ENCODE results near the gene SPATA31A5. TPM values are rescaled to one million over a fixed set of nuclear protein-coding genes. Genes with fewer than 3 reads are reported as not detected.
A peak's percentile ranks its signal among the peaks of the same experiment; 100 is the strongest.
"Not testable (repeated sequence)": the region's sequence is repeated elsewhere in the genome, so short reads cannot be mapped to it uniquely, and the experiment has no call there.

Gene SPATA31A5
- total RNA-seq (not detected), total RNA-seq (0 reads per million in 2 donors)

DNA sequence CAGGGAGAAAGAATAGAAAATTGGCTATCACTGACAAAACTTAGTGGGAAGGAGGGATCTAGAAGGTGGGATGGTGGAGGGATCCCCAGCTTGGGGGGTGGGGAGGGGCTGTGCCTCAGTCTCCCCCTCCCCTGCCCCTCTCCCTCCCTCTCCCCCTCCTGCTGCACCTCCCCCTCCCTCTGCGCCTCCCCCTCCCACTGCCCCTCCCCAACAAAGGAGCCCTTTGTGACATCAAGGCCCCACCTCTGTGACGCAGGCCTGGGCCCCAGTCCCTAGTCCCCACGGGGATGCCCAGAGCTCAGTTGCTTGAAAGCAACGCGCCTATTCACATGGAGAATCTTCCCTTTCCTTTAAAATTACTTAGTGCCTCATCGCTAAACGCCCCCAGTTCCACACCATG, at the start of gene SPATA31A5:
SPATA31A5 (plus strand) TSS at position 301 of the 400 bp plus-strand sequence; CDS start at position 330, 29 bp downstream.
- H3K27me3 Mint-ChIP-seq; H3K4me3 Mint-ChIP-seq; H3K9me3 ChIP-seq (ENCODE audit: control insufficient read depth, low read length, poor library complexity, severe bottlenecking); ATAC-seq; H3K36me3 Mint-ChIP-seq (ENCODE audit: low read depth); H3K27ac Mint-ChIP-seq; H3K4me1 Mint-ChIP-seq; DNase-seq: not testable (repeated sequence)

- H3K4me3 Mint-ChIP-seq; H3K36me3 Mint-ChIP-seq (ENCODE audit: low read depth): not testable (repeated sequence)
Measured at GRCh38 chr9:60962990-60963350, 48.8 kb downstream of the SPATA31A5 start.

DNA sequence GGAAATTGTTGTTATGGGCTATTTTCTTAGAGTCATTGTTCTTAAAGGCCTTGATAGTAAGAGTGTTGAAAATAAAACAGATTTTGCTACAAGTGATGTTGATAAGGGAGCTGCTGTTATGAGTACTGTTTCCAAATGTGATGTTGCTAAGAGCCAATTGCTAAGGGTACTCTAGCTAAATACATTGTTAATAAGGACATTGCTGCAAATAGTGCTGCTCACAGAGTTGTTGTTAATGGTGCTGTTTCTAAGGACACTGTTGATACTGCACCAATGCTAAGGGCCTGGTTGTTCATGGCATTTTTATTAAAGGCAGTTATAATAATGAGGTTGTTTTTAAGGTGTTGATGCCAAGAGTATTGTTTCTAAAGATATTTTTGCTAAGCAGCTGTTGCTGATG, 52.2 kb downstream of the SPATA31A5 start:
- H3K27ac Mint-ChIP-seq; DNase-seq; H3K4me1 Mint-ChIP-seq; H3K9me3 ChIP-seq (ENCODE audit: control insufficient read depth, low read length, poor library complexity, severe bottlenecking); H3K36me3 Mint-ChIP-seq (ENCODE audit: low read depth); H3K27me3 Mint-ChIP-seq; H3K4me3 Mint-ChIP-seq: not testable (repeated sequence)
- peak; percentile 44 for ATAC-seq

More at GRCh38 chr9:60962990-60963350, 48.8 kb downstream of the SPATA31A5 start:
- not testable (repeated sequence) for DNase-seq; ATAC-seq; H3K27me3 Mint-ChIP-seq; H3K27ac Mint-ChIP-seq; H3K9me3 ChIP-seq (ENCODE audit: control insufficient read depth, low read length, poor library complexity, severe bottlenecking); H3K4me1 Mint-ChIP-seq
